H54 (cell line): Measurements from ENCODE around the gene HLTF.
A peak's percentile ranks its signal among the peaks of the same experiment; 100 is the strongest.

Experiments
- DNase-seq: peaks from one replicate; pipeline ENCODE4 v3.0.0; 2011; ENCODE audit warnings: low spot score, mixed read lengths; ENCODE audit not compliant: insufficient read length
- FAIRE-seq: peaks from 3 replicates; lab custom pipeline; 2011; peaks lifted over from hg19 to GRCh38; lab: Jason Lieb, UNC
- POLR2A ChIP-seq: IDR thresholded peaks from 2 replicates; pipeline ENCODE4 v1.6.1; 2011; ENCODE audit warnings: low read depth, mild to moderate bottlenecking, low read length

HLTF gene

DNA sequence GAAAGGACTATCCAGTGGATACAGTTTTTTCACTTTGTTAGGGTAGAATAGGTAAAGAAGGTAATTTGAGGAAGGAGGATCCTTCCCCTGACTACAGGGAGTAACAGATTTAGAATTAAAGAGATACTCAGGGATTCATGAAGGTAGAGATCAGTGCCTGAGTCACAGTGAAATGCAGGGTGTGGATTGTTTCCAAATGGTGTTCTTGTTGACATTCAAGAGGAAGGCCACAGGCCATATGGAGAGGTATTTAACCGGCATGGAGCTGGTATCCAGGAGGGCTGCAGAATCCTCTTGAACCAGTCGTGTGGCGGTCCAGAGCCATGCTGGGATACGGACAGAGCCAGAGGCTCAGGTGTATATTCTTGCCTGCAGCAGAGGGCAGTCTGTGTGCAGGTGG lies 66.8 kb downstream of the HLTF start:
- no peak for TF ChIP-seq POLR2A
- no peak for DNase-seq
- FAIRE-seq, result no peak

DNA sequence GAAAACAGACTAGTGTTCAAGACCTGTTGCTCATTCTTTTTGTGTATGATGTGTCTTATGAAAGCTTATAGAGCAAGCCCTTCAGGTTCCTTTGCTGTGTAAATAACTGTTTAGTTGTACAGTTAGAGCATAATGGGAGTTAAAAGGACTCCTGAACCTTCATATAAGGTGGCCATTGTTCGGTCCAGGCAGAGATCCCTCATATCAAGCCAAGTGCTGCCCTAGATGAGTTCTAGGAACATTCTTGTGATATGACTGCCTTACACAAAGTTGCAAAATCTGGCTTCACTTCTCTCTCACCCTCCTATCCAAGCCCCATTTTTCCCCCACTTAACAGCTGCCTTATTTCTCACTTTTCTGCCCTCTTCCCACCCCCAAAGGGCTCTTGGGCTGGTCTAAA lies 68.1 kb downstream of the HLTF start:
- no peak for FAIRE-seq
- TF ChIP-seq POLR2A, result no peak
- DNase-seq, result no peak

DNA sequence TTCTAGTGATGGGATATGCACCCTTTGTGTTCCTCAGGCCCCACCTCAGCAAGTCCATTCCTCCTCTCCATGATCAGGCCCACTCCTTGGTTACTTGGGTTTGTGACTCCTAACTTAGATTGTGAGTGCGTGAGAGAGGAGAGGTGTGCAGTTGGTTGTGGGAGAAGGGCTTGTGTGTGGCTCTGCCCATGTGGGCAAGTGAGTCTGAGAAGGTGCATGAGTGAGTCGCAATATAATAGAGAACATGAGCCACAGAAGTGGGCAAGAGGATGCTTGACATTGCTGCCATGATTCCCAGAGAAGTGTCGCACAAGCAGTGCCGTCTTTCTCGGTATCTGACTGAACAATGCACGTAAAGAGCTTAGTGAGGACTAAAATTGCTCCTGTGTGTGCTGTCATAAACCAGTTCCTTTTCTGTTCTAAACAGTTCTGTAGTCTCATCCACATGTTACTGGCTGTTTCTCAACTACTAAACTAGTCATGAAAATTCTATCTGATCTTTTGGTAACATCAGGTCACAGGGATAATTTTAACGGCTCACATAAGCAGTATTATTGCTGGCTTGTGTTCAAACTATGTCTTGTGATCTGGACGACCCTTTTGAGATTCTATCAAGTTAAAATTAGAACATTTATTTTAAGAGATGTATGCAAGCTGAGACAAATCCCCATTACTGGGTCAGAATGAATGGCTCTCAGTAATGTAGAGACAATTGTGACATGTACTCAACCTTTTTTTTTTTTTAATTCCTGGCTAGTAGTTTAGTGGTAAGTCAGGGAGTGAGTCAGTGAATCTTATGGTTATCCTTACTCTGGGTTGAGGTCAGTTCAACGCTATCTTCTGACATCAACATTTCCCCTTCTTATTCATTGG lies 69.4 kb downstream of the HLTF start:
- DNase-seq (peak; percentile 44), FAIRE-seq (peak; percentile 11)
- TF ChIP-seq POLR2A, result no peak

DNA sequence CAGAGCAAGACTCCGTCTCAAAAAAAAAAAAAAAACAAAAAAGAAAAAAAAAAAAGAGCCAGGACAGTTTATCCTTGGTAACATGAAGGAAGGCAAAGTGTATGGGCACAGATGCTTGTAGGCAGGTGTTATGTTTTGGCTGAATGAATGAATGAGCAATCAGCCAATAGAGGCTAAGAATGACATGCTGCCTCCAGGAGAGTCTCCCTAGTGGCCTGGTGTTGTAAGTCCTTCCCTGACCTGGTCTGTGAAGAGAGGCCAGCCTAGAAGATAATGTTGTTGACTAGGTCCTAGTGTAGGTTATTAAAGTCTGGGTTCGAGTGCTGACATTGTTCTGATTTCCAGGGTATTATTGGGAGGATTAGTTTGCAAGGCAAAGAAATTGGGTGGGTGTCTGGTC lies 70.1 kb downstream of the HLTF start:
- no peak for TF ChIP-seq POLR2A
- FAIRE-seq, result no peak

DNA sequence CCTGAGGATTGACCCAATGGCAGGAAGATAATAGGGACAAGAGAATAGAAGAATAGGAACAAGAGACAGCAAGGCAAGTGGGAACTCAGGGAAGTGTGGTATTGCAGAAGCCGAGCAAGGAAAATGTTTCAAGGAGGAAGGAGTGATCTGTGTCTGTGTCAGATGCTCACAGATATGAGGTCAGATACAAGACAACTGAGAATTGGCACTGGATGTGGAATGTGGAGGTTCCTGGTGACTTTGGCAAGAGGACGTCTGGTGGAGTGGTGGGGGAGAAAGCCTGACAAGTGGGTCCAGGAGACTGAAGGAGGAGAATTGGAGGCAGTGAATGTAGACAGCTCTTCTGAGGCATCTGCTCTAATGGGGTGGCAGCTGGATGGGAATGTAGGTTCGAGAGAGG lies 70.9 kb downstream of the HLTF start:
- no peak for DNase-seq
- TF ChIP-seq POLR2A, result no peak
- FAIRE-seq, result no peak

More for the DNA sequence above, 70.1 kb downstream of the HLTF start:
- no peak for DNase-seq

DNA sequence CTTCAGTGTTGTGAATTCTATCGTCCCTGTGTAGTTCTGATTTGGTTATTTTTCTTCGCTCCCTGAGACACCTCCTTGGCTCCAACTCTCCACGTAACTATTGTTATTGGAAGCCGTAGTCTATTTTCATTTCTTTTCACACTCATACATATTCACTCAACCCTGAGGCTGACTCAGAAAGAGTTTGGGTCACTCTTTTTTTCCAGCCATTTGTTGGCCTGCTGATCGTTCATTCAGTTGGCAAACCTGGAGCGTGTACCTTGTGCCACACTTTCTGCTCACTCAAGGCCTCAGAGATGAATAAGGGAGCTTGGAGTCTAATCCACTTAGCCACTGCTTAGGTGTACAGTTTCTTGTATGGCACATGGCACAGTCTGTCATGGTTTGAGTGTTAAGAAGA lies 72.6 kb downstream of the HLTF start:
- no peak for FAIRE-seq
- no peak for TF ChIP-seq POLR2A
- DNase-seq, result no peak

DNA sequence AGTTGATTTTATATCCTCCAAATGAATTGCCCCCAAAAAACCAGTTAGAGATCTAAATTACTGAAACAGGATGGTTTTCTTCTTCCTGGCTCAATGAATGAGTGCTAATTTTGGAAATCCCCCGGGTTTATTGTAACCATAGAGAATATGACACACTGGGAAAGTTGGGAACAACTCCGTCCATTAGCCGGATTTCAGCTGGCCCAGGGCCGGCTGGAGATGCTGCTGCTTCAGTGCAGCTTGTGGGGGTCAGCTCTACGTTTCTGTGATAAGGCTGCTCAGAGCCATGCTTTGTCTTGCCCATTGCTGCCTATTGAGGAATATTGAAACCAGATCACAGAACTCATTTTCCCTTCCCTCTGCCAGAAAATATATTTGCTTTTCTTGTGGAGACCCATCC lies 74.7 kb downstream of the HLTF start:
- FAIRE-seq (no peak), DNase-seq (no peak)
- TF ChIP-seq POLR2A, result no peak

DNA sequence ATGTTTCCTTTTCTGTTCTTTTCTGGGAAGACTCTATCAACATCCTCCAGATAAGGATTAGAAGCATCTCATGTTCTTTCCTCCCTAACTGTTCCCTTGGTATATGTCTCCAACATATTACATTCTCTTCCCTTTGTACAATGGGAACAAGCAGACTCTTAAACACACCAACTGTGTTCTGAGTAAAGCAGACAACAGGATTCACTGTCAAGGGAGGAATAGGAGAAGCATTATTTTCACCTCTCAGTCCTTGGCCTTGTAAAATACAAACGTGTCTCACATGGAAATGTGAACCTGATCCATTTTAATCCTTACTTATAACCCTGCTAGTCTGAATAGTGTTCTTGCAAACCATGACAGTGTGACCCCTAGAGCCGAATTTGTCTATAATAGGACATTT lies 75.4 kb downstream of the HLTF start:
- DNase-seq, result no peak
- TF ChIP-seq POLR2A, result no peak
- FAIRE-seq, result no peak

DNA sequence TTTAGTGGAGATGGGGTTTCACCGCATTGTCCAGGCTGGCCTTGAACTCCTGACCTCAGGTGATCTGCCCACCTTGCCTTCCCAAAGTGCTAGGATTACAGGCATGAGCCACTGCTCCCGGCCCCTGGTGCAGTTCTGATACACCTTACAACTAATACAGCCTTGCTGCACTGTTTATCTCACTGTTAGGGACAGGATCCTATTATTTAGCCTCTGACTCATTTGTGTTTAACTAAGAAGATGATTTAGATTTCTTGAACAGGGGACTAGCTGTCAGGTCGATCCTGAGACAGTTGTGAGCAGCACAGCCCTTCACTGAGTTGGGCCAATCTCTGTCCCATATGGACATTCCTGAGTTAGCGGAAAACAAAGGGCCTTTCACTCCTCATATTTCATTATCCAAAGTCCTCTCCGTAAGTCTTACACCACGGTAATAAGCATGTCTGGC lies 75.8 kb downstream of the HLTF start:
- TF ChIP-seq POLR2A, result no peak
- DNase-seq, result no peak
- no peak for FAIRE-seq

DNA sequence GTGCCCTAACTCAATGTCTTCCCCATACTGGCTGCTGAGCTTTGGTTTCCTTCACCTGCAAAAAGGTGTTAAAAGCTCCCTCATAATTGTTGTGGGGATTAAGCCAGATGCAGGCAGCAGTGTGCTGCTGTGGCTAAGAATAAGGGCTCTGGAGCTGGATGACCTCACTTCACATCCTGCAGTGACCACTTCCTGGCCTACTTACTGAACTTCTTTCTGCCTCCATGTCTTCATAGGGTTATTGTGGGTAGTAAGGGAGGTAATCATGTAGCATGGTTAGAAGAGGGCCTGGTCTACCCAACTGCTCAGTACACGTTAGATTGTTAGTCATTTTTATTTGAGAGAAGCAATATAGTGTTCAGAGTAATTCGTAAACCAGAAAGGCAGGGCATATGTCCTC lies 76.6 kb downstream of the HLTF start:
- no peak for FAIRE-seq
- no peak for DNase-seq
- no peak for TF ChIP-seq POLR2A

DNA sequence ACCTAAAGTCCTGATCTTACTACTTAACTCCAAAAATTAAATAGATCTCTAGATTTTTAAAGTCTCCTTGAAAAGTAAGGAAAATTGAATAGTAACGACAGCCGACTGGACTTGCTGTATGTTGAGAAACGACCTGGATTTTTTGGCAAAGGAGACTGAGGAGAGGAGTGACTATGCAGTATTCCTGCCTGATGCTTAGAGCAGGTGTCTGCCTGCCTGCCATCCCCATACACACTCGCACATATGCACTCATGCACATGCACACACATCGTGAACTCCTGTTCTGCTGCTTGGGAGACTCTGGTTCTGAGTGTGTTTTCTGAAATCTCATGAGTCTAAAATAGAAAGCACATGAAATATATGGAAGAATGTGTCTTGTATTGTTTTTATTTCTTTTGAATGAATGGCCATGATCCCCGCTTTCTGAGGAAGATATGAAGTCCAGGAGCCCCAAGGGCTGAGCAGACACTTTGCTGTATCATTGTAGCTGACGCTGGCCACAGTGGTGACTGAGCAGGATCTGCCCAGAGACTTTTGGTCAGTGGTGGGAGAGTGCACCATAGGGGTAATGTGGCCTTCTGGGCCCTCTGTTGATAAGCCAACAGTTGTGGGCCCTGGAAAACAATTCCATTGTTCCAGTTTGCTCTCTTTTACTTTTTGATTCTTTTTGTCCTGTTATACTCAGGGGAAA lies 78.6 kb downstream of the HLTF start:
- FAIRE-seq, result no peak
- TF ChIP-seq POLR2A, result no peak
- DNase-seq, result no peak

DNA sequence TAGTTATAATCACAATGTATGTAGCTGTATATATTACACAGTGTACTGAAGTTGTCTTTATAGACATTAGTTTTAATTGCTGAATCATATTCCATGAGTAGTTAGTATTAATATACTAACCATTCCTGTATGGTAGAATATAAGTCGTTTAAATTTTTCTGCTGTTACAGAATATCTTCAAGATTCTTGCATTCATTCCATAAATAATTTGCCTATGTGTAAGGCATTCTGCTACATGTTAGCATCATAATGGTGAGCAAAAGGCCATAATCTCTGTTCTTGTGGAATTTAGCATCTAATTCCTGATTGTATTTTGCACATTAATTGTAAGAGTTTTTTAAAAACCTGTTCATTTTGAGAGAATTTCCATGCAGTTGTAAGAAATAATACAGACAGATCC lies 80.9 kb downstream of the HLTF start:
- peak; percentile 57 for FAIRE-seq

DNA sequence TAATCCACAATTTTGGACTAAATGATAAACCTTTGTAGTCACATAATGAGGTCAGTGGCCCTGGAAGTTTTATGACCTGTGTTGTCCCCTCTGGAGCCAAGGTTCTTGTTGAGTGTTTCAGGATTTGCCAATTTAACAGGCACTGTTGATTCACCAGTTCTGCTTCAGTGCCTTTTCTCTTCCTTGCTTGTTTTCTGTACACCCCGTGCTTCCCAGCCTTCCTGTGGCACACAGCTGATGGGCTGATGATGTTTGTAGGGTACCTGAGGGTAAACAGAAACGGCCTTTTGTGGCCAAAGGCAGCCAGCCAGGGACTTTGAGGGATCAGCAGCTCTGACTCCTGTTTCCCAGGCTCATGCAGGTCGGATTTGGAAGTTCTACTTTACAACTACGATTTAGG lies 81.7 kb downstream of the HLTF start:
- TF ChIP-seq POLR2A, result no peak
- FAIRE-seq, result peak; percentile 48
- DNase-seq, result no peak

More for the DNA sequence above, 80.9 kb downstream of the HLTF start:
- DNase-seq, result no peak
- no peak for TF ChIP-seq POLR2A

DNA sequence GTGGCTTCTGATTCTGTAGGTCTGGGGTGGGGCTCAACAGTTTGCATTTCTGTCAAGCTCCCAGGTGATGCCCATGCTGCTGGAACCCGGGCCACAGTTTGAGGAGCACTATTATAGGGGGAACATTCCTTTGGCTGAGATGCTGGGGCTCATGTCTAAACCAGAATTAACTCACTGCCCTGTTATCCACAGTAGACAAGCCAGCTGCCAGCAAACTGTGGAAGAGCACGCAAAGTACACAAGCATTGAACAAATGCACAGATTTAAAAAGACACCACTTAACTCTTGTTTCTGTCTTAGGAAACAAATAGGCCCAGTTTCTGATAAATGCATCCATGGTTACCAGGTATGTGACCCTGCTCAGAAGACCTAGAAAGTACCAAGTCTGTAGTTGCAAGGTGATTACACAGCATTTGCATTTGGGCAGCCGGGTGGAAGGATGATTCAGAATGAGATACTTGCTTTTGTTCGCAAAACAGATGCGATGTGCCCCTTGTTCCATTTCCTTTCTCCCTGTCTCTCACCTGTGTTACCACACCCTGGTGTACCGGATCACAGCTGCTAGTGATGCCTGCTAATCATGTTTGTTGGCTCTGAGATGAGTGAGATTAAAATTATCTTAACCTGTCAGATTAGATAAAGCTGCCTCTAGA lies 82.6 kb downstream of the HLTF start:
- DNase-seq, result no peak
- TF ChIP-seq POLR2A, result no peak
- peak; percentile 85 for FAIRE-seq
